SK-N-SH treated with all-trans-retinoic acid at 6 μM for 48 hours (cell line): Measurements from ENCODE around the gene EGFL8.

Experiments used
- ARNTL ChIP-seq: fragments of 450-650 bp; formaldehyde crosslinking; IDR thresholded peaks from 2 replicates; pipeline ENCODE4 v1.5.0; 2020; ENCODE audit warnings: low read depth, mild to moderate bottlenecking, moderate library complexity, borderline replicate concordance
- ISL1 ChIP-seq: fragments of 250-450 bp; sonication (Bioruptor Pico); IDR thresholded peaks from 2 replicates; pipeline ENCODE4 v2.1.2; 2022; ENCODE audit warnings: mild to moderate bottlenecking, moderate library complexity
- RARB ChIP-seq: fragments of 250-450 bp; sonication (Bioruptor Pico); IDR thresholded peaks from 2 replicates; pipeline ENCODE4 v1.8.0; 2021; ENCODE audit warnings: mild to moderate bottlenecking, moderate library complexity
- TCF4 ChIP-seq: fragments of 250-450 bp; sonication (Bioruptor Pico); IDR thresholded peaks from 2 replicates; pipeline ENCODE4 v1.8.0; 2021; ENCODE audit warnings: mild to moderate bottlenecking, moderate library complexity, borderline replicate concordance
- TOX ChIP-seq: fragments of 250-450 bp; sonication (Bioruptor Pico); IDR thresholded peaks from 2 replicates; pipeline ENCODE4 v1.8.0; 2021; ENCODE audit warnings: mild to moderate bottlenecking, moderate library complexity, borderline replicate concordance
- ZFP30 ChIP-seq: fragments of 450-650 bp; formaldehyde crosslinking; IDR thresholded peaks from 2 replicates; pipeline ENCODE4 v1.5.0; 2022; ENCODE audit warnings: mild to moderate bottlenecking, moderate library complexity
- ZNF70 ChIP-seq: fragments of 450-650 bp; formaldehyde crosslinking; IDR thresholded peaks from 2 replicates; pipeline ENCODE4 v1.5.0; 2020; ENCODE audit warnings: mild to moderate bottlenecking, moderate library complexity
- TF ChIP-seq, protein P1 (sequence below): fragments of 250-450 bp; sonication (Bioruptor Pico); IDR thresholded peaks from 2 replicates; pipeline ENCODE4 v1.8.0; 2020; ENCODE audit warnings: mild to moderate bottlenecking, moderate library complexity, borderline replicate concordance
- TF ChIP-seq, protein P2 (sequence below): fragments of 250-450 bp; sonication (Bioruptor Pico); IDR thresholded peaks from 2 replicates; pipeline ENCODE4 v1.5.0; 2020; ENCODE audit warnings: mild to moderate bottlenecking, moderate library complexity

DNA sequence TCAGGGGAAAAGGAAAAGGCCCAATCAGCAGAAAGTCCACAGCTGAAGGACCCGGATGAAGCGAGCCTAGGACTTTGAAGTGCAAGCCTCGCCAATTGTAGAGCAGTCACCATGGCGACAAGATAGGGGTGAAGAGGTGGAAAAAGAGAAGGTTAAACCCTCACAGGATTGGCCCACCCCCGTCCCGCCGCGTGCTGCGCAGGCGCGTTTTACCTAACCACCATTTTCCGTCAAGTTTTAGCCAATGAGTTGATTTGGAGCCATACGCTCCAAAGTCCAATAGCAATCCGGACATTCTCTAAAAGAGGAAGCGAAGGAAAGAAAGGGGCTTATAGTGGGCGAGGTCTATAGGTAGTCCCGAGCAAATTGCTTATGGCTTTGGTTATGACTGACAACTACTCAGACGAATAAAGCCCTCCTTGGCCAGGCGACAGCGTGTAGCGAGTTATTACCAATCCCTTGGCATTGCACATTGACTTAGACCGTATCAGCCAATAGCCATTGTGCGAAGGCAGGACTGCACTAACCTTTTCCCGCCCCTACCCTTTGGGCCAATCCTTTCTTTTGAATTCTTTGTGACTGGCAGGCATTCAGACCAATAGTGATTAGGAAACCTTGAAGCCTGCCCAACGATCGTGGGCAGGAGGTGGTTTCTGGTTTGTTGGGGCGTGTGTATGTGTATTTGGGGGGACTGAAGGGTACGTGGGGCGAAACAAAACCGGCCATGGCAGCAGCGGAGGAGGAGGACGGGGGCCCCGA is 13.6 kb downstream of the EGFL8 start, which contains the start of gene RNF5:
- TF ChIP-seq TCF4 (CRISPR knock-in tag) (no peak), ARNTL (CRISPR knock-in tag) (no peak), ISL1 (CRISPR knock-in tag) (no peak), ZNF70 (CRISPR knock-in tag) (no peak), ZFP30 (CRISPR knock-in tag) (no peak), RARB (CRISPR knock-in tag) (no peak), TOX (CRISPR knock-in tag) (no peak)
- TF ChIP-seq, protein P1, sequence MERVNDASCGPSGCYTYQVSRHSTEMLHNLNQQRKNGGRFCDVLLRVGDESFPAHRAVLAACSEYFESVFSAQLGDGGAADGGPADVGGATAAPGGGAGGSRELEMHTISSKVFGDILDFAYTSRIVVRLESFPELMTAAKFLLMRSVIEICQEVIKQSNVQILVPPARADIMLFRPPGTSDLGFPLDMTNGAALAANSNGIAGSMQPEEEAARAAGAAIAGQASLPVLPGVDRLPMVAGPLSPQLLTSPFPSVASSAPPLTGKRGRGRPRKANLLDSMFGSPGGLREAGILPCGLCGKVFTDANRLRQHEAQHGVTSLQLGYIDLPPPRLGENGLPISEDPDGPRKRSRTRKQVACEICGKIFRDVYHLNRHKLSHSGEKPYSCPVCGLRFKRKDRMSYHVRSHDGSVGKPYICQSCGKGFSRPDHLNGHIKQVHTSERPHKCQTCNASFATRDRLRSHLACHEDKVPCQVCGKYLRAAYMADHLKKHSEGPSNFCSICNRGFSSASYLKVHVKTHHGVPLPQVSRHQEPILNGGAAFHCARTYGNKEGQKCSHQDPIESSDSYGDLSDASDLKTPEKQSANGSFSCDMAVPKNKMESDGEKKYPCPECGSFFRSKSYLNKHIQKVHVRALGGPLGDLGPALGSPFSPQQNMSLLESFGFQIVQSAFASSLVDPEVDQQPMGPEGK (CRISPR knock-in tag): no peak
- TF ChIP-seq, protein P2, sequence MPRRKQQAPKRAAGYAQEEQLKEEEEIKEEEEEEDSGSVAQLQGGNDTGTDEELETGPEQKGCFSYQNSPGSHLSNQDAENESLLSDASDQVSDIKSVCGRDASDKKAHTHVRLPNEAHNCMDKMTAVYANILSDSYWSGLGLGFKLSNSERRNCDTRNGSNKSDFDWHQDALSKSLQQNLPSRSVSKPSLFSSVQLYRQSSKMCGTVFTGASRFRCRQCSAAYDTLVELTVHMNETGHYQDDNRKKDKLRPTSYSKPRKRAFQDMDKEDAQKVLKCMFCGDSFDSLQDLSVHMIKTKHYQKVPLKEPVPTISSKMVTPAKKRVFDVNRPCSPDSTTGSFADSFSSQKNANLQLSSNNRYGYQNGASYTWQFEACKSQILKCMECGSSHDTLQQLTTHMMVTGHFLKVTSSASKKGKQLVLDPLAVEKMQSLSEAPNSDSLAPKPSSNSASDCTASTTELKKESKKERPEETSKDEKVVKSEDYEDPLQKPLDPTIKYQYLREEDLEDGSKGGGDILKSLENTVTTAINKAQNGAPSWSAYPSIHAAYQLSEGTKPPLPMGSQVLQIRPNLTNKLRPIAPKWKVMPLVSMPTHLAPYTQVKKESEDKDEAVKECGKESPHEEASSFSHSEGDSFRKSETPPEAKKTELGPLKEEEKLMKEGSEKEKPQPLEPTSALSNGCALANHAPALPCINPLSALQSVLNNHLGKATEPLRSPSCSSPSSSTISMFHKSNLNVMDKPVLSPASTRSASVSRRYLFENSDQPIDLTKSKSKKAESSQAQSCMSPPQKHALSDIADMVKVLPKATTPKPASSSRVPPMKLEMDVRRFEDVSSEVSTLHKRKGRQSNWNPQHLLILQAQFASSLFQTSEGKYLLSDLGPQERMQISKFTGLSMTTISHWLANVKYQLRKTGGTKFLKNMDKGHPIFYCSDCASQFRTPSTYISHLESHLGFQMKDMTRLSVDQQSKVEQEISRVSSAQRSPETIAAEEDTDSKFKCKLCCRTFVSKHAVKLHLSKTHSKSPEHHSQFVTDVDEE: no peak
